ACC112 (cell line): Measurements from ENCODE around the gene CEP112.

Experiments used
- H2AFZ ChIP-seq: fragments of 200-600 bp; sonication (generic); one replicate; pipeline ENCODE4 v1.6.0; 2017; ENCODE audit warnings: antibody characterized with exemption, low read length; ENCODE audit not compliant: unreplicated experiment
- H3K27ac ChIP-seq: fragments of 200-600 bp; sonication (generic); 2 replicates; pipeline ENCODE4 v1.5.1; 2014; ENCODE audit warnings: low read depth, mild to moderate bottlenecking, antibody characterized with exemption, low read length, moderate library complexity
- H3K27me3 ChIP-seq: fragments of 200-600 bp; sonication (generic); 2 replicates; pipeline ENCODE4 v1.6.1; 2014; ENCODE audit warnings: mild to moderate bottlenecking, antibody characterized with exemption, low read length, moderate library complexity, mixed read lengths; ENCODE audit not compliant: insufficient read depth
- H3K36me3 ChIP-seq: fragments of 200-600 bp; sonication (generic); 2 replicates; pipeline ENCODE4 v1.6.1; 2016; ENCODE audit warnings: mild to moderate bottlenecking, antibody characterized with exemption, low read length, moderate library complexity, mixed read lengths; ENCODE audit not compliant: insufficient read depth
- H3K4me1 ChIP-seq: fragments of 200-600 bp; sonication (generic); one replicate; pipeline ENCODE4 v1.6.1; 2016; ENCODE audit warnings: low read length, mixed read lengths; ENCODE audit not compliant: insufficient read depth, unreplicated experiment, control insufficient read depth
- H3K4me3 ChIP-seq: fragments of 200-600 bp; sonication (generic); 2 replicates; pipeline ENCODE4 v1.5.1; 2014; ENCODE audit warnings: mild to moderate bottlenecking, low read depth, low read length
- H3K79me2 ChIP-seq: fragments of 200-600 bp; sonication (generic); one replicate; pipeline ENCODE4 v1.6.0; 2016; ENCODE audit warnings: low read length; ENCODE audit not compliant: control insufficient read depth, unreplicated experiment, insufficient read depth

Gene CEP112

DNA sequence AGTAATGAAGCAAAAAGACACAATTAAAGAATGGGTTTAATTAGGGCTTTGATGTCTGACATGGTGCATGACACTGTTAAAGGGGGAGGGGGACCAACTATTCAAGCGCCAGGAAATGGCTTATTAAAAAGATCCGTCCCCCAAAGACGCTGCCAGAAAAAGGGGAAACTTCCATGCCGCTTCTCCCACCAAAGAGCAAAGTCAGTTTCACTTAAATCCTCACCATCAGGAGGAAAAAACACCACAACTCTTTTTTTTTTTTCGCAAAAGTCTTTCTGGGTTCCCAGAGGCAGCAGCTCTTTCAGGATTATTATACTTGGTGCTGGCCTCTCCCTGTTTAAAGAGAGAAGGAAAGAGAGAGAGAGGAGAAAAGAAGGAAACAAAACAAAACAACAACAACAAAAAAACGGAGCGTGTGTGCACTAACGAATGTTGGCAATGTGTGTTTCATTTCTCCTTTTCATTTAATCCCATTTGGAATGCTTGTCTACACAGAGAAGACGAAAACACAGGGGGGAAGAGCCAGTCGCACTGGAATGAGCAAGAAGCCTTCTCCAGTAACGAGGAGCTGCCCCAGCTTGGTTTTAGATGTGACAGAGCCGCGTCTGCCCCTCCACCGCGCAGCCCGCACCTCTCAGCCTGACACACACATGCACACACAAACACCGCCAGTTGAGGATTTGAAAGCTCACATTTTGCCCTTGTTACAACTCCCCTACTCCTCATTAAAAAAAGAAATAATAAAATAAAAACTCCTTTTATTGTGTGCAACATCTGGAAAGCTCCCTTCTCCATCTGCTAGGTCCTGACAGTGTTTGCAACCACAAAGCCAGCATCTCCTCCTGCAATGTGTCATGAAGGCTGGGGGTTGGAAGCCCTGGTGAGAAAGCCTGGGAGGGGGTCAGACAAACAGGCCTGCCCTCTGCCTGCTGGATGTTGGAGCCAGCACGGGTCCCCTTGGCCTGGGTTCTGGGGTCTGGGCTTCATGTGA, 597.8 kb downstream of the CEP112 start:
- Histone ChIP-seq H3K27me3 (no peaks in the 10 kb centered on the region), H2AFZ (peak overlapping the region; percentile 79), H3K4me3 (peak overlapping the region; percentile 67), H3K27ac (no peak overlapping the region), H3K4me1 (no peaks in the 10 kb centered on the region), H3K79me2 (no peaks in the 10 kb centered on the region), H3K36me3 (no peaks in the 10 kb centered on the region)

- no peak overlapping the region for H3K27ac ChIP-seq
- H3K27me3 ChIP-seq: no peaks in the 10 kb centered on the region
- peak overlapping the region; percentile 67; the same call in 1 of the 2 replicates for H3K4me3 ChIP-seq
- H3K79me2 ChIP-seq: no peaks in the 10 kb centered on the region
- H3K4me1 ChIP-seq: no peaks in the 10 kb centered on the region
- peak overlapping the region; percentile 79 for H2AFZ ChIP-seq
- H3K36me3 ChIP-seq: no peaks in the 10 kb centered on the region
Measured at GRCh38 chr17:65593092-65593854, 598.7 kb downstream of the CEP112 start.

GRCh38 chr17:65592125-65592965, 599.6 kb downstream of the CEP112 start:
- Histone ChIP-seq H3K27ac (no peak overlapping the region), H3K36me3 (no peaks in the 10 kb centered on the region), H3K4me3 (no peak overlapping the region), H3K27me3 (no peaks in the 10 kb centered on the region), H2AFZ (no peak overlapping the region), H3K79me2 (no peaks in the 10 kb centered on the region), H3K4me1 (no peaks in the 10 kb centered on the region)

DNA sequence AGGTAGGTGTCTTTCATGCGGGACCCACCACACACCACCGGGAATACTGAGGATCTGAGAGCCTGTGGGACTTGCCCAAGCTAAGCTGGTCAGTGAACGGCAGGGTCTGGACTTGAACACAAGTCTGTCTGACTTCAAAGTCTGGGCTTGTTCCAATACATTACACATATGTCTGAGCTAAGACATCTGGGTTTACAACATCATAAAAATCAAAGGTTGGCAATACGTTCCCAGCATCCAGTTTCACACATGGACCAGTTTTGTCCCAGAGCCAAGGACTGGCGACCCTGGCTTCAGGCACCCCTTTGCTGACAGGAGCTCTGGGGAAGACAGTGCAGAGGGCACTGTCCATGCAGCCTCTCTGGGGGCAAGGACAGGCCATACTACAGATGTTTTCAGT, 602.6 kb downstream of the CEP112 start:
- Histone ChIP-seq H2AFZ (no peak overlapping the region), H3K4me3 (no peak overlapping the region), H3K27ac (no peak overlapping the region), H3K4me1 (no peaks in the 10 kb centered on the region), H3K27me3 (no peaks in the 10 kb centered on the region), H3K79me2 (no peaks in the 10 kb centered on the region), H3K36me3 (no peaks in the 10 kb centered on the region)

GRCh38 chr17:65588181-65588808, 603.6 kb downstream of the CEP112 start:
- no peak overlapping the region for H3K4me3 ChIP-seq
- H3K4me1 ChIP-seq: no peaks in the 10 kb centered on the region
- H3K27ac ChIP-seq: no peak overlapping the region
- H3K79me2 ChIP-seq: no peaks in the 10 kb centered on the region
- no peaks in the 10 kb centered on the region for H3K27me3 ChIP-seq
- no peaks in the 10 kb centered on the region for H3K36me3 ChIP-seq
- no peak overlapping the region for H2AFZ ChIP-seq

- Histone ChIP-seq H3K27me3 (no peaks in the 10 kb centered on the region), H2AFZ (no peak overlapping the region), H3K4me3 (no peak overlapping the region), H3K79me2 (no peaks in the 10 kb centered on the region), H3K27ac (no peak overlapping the region), H3K36me3 (no peaks in the 10 kb centered on the region), H3K4me1 (no peaks in the 10 kb centered on the region)
Measured at GRCh38 chr17:65587534-65588180, 604.3 kb downstream of the CEP112 start.

DNA sequence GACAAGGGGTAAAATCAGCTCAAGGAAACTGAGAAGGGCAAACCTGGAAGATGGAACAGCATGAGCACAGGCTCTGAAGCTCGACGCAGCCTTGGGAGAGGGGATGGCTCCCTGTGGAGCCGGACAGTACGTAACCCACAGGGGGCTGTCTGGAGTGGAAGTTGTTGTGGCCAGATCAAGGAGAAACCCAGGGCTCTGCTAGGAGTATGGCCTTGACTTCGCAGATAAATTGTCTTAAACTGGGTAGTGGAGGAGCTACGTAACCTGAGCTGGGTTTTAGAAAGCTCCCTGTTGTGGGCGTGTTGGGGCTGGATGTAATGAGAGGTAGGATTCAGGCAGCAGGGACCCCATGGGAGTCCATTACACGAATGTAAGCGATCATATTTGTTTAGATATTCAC, 605.0 kb downstream of the CEP112 start:
- H3K4me3 ChIP-seq: no peak overlapping the region
- H2AFZ ChIP-seq: no peak overlapping the region
- no peaks in the 10 kb centered on the region for H3K27me3 ChIP-seq
- H3K4me1 ChIP-seq: no peaks in the 10 kb centered on the region
- no peaks in the 10 kb centered on the region for H3K79me2 ChIP-seq
- no peak overlapping the region for H3K27ac ChIP-seq
- no peaks in the 10 kb centered on the region for H3K36me3 ChIP-seq
